HG02759 (cell line): Measurements from ENCODE around the gene AMDHD2.
"Not testable (repeated sequence)": the region's sequence is repeated elsewhere in the genome, so short reads cannot be mapped to it uniquely, and the experiment has no call there.

Experiments
- ATAC-seq: cut with Tn5 transposase; IDR thresholded peaks from one replicate; pipeline ENCODE4 v1.9.1; 2021; ENCODE audit warnings: mild to moderate bottlenecking, moderate library complexity; ENCODE audit not compliant: unreplicated experiment

Gene AMDHD2, protein sequence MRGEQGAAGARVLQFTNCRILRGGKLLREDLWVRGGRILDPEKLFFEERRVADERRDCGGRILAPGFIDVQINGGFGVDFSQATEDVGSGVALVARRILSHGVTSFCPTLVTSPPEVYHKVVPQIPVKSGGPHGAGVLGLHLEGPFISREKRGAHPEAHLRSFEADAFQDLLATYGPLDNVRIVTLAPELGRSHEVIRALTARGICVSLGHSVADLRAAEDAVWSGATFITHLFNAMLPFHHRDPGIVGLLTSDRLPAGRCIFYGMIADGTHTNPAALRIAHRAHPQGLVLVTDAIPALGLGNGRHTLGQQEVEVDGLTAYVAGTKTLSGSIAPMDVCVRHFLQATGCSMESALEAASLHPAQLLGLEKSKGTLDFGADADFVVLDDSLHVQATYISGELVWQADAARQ

GRCh38 chr16:2520097-2520783 lies at the start of gene AMDHD2:
AMDHD2 (plus strand) TSS chr16:2520371; CDS start chr16:2520459, 88 bp downstream.
- peak; percentile 67 for ATAC-seq

- ATAC-seq, result no peak
Observed at GRCh38 chr16:2470603-2471015, 49.6 kb upstream of the AMDHD2 start.

DNA sequence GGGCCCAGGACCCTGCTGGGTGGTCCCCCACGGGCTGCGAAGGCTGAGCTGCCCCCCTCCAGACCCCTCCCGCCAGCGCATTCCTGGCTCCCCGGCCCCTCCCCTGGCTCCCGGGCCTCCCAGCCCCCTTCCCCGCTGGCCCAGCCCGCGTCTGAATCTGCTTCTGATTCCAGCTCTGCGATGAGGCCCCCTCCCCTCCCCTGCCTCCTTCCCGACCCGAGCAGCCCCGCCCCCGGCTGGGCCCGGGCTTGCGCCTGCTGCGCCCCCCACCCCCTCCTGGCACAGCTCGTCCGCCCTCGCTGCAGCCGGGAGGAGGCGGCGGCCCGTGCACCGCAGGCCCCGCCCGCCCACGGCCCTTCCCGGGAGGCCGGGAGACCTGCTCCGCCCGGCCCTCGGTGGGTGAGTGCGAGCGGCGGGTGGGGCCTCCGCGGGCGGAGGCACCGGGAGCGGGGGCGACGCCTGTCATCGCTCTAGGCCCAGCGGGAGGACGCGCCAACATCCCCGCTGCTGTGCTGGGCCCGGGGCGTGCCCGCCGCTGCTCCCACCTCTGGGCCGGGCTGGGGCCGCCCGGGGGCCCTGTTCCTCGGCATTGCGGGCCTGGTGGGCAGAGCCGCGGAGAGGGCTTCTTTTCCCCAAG lies 49.0 kb upstream of the AMDHD2 start, which contains the start of gene NTN3:
Gene NTN3, plus strand, starts transcription at position 282 of the 637 bp plus-strand sequence. CDS start 405 bp downstream, outside the sequence.
- no peak for ATAC-seq

- no peak for ATAC-seq
Observed at GRCh38 chr16:2471653-2472487, 48.3 kb upstream of the AMDHD2 start.

DNA sequence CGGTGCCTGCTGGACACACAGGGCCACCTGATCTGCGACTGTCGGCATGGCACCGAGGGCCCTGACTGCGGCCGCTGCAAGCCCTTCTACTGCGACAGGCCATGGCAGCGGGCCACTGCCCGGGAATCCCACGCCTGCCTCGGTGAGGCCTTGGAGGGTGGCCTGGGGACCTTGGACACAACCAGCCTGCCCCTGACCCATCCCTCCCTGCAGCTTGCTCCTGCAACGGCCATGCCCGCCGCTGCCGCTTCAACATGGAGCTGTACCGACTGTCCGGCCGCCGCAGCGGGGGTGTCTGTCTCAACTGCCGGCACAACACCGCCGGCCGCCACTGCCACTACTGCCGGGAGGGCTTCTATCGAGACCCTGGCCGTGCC lies 47.7 kb upstream of the AMDHD2 start:
- ATAC-seq, result no peak

GRCh38 chr16:2472885-2473445 lies 47.2 kb upstream of the AMDHD2 start:
- ATAC-seq, result no peak

- no peak for ATAC-seq
Observed at GRCh38 chr16:2473446-2473926, 46.7 kb upstream of the AMDHD2 start.

DNA sequence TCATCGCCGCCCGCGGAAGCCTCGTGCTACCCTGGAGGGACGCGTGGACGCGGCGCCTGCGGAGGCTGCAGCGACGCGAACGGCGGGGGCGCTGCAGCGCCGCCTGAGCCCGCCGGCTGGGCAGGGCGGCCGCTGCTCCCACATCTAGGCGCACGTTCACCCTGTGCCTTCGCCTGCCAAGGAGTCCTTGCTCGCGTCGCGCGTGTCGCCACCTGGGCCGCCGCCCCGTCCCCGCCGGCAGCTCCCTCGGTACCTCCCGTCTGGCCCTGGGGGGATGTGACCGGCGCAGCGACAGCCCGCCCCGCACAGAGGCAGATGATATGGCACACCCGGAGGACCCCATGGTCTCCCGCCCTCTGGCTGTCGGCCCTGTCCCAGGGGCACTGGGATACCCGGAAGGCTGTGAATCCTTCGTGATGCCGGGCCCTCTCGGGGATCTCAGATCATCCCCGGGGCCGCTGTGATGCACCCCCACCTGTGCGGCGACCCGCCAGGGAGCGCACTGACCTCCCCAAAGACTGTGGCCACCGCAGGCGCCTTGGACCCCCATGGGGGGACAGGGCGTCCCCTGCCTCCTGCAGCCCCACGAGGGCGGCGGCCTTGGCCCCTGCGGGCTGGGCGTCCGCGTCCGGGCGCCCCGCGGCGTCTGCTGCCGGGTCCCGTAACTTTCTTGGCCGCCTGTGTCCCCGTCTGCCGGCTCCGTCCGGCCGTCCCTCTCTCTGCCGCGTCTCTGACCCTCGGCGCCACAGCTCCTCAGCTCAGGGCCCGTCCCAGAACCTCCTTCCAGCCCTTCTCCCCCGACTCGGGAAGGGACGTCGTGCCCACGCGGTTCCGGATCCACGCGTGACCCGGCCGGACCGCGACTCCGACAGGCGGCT lies 45.9 kb upstream of the AMDHD2 start:
- peak; percentile 29 for ATAC-seq

DNA sequence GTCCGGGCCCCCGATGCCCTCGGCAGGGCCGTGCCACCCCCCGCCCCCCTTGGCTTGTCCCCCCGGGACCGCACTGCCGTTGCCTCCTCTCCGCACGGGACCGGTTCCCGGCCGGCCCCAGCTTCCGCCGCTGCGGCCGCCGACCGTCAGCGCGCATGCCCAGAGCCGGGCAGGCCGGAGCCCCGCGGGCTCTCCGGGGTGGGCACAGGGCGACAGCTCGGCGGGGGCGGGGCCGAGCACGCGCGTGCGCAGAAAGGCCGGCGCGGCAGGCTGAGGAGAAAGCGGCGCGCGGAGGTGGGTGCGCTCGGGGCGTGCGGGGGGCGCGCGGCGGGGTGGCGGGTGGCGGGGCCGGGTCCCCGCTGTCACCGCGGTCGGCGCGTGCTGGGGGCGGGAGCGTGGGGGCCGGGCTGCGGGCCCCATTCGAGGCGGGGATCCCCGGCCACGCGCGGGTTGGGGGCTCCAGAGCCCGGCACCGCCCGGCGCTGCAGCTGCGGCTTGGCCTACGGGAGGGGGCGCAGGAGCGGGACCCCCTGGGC lies 45.2 kb upstream of the AMDHD2 start, which contains the start of gene TBC1D24:
Gene TBC1D24, plus strand, starts transcription at position 251 of the 536 bp plus-strand sequence. CDS start 21,022 bp downstream, outside the sequence.
- peak; percentile 67 for ATAC-seq

DNA sequence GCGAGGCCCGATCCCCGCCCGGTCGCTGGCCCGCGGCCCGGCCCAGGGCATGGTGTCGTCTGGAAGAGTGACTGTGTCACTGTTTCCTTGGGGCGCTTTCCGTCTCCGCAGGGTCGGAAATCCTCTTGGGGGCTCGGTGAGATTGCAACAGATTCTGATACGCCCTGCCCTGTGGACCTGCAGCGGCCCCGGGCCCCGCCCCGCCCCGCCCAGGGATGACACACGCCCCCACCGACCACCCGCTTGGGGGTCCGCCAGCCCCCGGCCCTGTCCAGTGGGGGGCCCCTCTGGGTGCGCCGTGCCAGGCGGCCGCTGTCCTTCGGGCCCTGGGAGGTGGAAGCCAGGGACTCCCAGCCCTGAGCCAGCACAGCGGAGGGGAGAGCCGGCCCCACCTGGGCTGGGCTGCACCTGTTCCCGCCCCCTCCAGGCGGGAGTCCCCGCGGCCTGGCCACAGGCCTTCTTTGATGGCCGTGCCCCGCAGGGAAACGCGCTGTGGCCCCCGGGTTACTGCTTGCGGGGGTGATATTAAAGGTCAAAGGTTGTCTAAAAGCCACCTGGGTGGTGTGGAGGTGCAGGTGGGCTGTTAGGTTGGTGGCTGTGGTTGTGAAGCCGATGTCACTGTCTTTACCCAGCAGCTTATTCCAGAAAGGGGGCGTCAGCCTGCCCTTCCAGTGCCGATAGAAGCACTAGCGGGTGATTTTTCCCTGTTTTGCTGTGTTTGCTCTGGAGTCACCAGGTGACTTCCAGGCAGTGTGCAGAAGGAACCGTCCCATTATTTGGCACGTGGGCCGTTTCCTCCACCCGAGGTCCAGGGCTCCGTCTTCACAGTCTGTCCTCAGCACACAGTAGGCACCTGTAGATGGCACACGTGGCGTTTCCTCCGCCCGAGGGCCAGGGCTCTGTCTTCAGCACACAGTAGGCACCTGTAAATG lies 44.5 kb upstream of the AMDHD2 start:
- ATAC-seq, result peak; percentile 12

GRCh38 chr16:2476345-2476720 lies 43.8 kb upstream of the AMDHD2 start:
- ATAC-seq, result no peak

DNA sequence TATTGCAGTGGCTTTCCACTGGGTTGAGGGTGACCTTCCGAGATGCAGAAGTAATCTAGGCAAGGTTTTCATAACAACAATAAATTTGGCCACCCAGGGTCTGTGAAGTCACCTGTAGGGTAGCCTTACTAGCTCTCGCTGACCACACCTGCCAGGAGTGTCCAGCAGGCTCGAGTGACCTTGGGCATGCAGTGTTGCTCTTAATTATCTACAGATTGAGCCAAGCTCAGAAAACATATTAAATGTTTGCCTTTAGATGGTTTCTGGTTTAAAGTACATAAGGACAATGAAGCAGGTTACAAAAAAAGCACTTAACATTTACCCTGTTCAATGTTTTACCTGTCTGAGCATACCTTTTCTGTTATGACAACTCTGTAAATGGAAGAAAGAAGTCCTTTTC lies 43.4 kb upstream of the AMDHD2 start:
- no peak for ATAC-seq

DNA sequence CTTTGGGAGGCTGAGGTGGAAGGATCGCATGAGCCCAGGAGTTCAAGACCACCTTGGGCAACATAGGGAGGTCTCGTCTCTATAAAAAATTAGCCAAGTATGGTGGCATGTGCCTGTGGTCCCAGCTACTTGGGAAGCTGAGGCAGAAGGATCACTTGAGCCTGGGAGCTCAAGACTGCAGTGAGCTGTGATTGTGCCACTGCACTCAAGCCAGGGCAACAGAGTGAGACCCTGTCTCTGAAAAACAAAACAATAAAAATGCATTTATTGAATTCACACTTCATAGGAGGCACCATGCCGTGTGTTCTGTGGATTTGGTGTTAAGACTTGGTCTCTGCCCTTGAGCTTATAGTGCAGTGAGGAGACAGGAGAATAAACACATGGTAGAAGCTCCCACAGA lies 42.8 kb upstream of the AMDHD2 start:
- ATAC-seq, result no peak

DNA sequence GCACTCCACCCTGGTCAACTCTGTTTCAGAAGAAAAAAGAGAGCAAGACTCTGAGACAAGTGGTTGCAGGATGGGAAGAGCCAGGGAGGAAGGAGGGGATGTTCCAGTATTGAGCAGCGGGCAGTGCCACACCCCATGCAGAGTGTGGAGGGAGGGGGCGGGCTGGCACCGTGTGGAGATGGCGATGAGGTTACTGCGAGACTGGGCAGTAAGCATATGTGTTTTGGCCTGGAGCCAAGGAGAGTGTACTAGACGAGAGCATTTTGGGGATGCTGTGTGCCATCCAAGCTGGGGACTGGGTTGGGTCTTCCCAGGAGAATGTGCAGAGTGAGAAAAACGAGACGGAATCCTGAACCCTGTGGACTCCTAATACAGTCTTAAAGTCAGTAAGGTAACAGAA lies 41.9 kb upstream of the AMDHD2 start:
- ATAC-seq, result no peak

DNA sequence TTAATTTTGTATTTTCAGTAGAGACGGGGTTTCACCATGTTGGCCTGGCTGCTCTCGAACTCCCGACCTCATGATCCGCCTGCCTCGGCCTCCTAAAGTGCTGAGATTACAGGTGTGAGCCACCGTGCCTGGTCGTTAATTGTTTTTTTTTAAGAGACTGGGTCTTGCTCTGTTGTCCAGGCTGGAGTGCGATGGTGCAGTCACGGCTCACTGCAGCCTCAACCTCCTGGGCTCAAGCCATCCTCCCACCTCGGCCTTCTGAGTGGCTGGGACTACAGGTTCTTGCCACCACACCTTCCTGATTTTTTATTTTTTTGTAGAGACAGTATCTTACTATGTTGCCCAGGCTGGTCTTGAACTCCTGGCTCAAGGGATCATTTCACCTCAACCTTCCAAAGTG lies 40.2 kb upstream of the AMDHD2 start:
- not testable (repeated sequence) for ATAC-seq

DNA sequence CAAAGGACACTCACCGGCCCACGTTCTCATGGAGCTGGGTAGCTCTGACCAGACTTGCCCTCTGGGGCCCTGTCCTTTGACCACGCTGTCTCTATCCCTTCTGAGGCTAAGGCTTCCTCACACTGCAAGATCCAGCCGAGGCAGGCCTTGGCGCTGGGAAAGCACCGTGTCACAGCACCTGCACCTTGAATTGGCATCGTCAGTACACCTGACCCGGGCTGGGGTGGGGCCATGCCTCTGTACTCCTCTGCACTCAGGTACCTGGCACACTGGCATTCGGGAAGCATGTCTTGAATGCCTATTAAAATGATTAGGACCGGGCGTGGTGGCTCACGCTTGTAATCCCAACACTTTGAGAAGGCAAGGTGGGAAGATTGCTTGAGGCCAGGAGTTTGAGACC lies 39.2 kb upstream of the AMDHD2 start:
- ATAC-seq, result no peak

DNA sequence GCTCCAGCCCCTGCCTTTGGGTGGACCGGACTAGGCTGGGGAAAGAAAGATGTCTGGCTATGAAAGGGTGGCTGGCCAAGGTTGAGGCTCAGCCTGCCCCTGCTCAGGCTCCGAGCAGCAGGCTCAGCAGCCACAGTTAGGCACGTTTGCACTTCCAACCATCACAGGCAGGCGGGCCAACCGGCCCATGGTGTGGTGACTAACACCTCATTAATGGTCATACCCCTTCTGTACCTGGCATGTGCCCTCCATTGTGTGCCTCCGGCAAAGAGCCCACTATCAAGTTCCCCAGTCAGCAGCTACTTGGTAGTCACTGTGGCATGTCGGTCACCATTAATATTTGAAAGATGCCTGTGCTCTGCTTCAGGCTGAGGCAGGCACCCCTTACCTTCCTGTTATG lies 38.5 kb upstream of the AMDHD2 start:
- ATAC-seq, result no peak

- ATAC-seq, result no peak
Observed at GRCh38 chr16:2482249-2482648, 37.9 kb upstream of the AMDHD2 start.
